HG03045 (cell line): Measurements from ENCODE around the gene GRIK4.

Experiments
- ATAC-seq: cut with Tn5 transposase; IDR thresholded peaks from one replicate; pipeline ENCODE4 v1.9.1; 2021; ENCODE audit warnings: mild to moderate bottlenecking, moderate library complexity; ENCODE audit not compliant: unreplicated experiment

GRIK4 gene

GRCh38 chr11:120869097-120869496 is 357.5 kb downstream of the GRIK4 start:
- ATAC-seq = no peak

GRCh38 chr11:120869516-120870011 is 358.0 kb downstream of the GRIK4 start:
- ATAC-seq = no peak

- no peak for ATAC-seq
These were observed 359.6 kb downstream of the GRIK4 start for GRCh38 chr11:120871194-120871593.

GRCh38 chr11:120871924-120872323 is 360.4 kb downstream of the GRIK4 start:
- ATAC-seq = no peak

- no peak for ATAC-seq
These were observed 362.6 kb downstream of the GRIK4 start for GRCh38 chr11:120873966-120874735.

GRCh38 chr11:120875986-120876385 is 364.4 kb downstream of the GRIK4 start:
- no peak for ATAC-seq

- ATAC-seq = no peak
These were observed 366.3 kb downstream of the GRIK4 start for GRCh38 chr11:120877746-120878365.

- ATAC-seq = no peak
These were observed 367.2 kb downstream of the GRIK4 start for GRCh38 chr11:120878781-120879180.

- ATAC-seq = no peak
These were observed 369.1 kb downstream of the GRIK4 start for GRCh38 chr11:120880498-120881175.

GRCh38 chr11:120881596-120881995 is 370.0 kb downstream of the GRIK4 start:
- no peak for ATAC-seq

- no peak for ATAC-seq
These were observed 370.6 kb downstream of the GRIK4 start for GRCh38 chr11:120882175-120882574.

- ATAC-seq = no peak
These were observed 372.0 kb downstream of the GRIK4 start for GRCh38 chr11:120883404-120884080.

- ATAC-seq = no peak
These were observed 372.8 kb downstream of the GRIK4 start for GRCh38 chr11:120884154-120885020.

- no peak for ATAC-seq
These were observed 379.2 kb downstream of the GRIK4 start for GRCh38 chr11:120890609-120891320.

GRCh38 chr11:120893440-120894201 is 382.1 kb downstream of the GRIK4 start:
- peak; percentile 66 for ATAC-seq

- no peak for ATAC-seq
These were observed 382.8 kb downstream of the GRIK4 start for GRCh38 chr11:120894202-120894985.

- no peak for ATAC-seq
These were observed 385.1 kb downstream of the GRIK4 start for GRCh38 chr11:120896687-120897086.

GRCh38 chr11:120898568-120898967 is 387.0 kb downstream of the GRIK4 start:
- no peak for ATAC-seq
